Body of pancreas (tissue), 4 donors: ENCODE results near the gene MSI2. TPM values are rescaled to one million over a fixed set of nuclear protein-coding genes. Genes with fewer than 3 reads are reported as not detected.

Source experiments
- ATAC-seq: fragments of 150-250 bp; one replicate; pipeline ENCODE4 v1.9.1; 2016
- DNase-seq, 4 donors: peaks; one replicate each; pipeline ENCODE4 v3.0.0-alpha.2; 2019
- H3K27ac ChIP-seq, 4 donors: fragments of 200-600 bp; sonication (generic); 1 replicate in 3 of 4; 2 replicates in 1 of 4; pipeline versions ENCODE4 v1.5.1 to v1.6.1; 2016 to 2019; ENCODE audit warnings: mild to moderate bottlenecking in 1 of 4, mixed read lengths in 1 of 4, moderate library complexity in 1 of 4
- H3K27me3 ChIP-seq, 2 donors: fragments of 200-600 bp; sonication (generic); one replicate each; pipeline ENCODE4 v1.6.0; 2016; ENCODE audit warnings: mild to moderate bottlenecking in 1 of 2
- H3K36me3 ChIP-seq, 2 donors: fragments of 200-600 bp; sonication (generic); replicated peaks in 1 of 2; 2 replicates each; pipeline ENCODE4 v1.5.1; 2016; ENCODE audit warnings: low read depth in 2 of 2; ENCODE audit not compliant: insufficient read depth in 1 of 2
- H3K4me1 ChIP-seq: fragments of 200-600 bp; sonication (generic); one replicate; pipeline ENCODE4 v1.6.0; 2016
- H3K4me3 ChIP-seq, 2 donors: fragments of 200-600 bp; sonication (generic); 1 replicate in 1 of 2; 2 replicates in 1 of 2; pipeline ENCODE4 v1.5.1; 2016 to 2019
- H3K9me3 ChIP-seq, 3 donors: fragments of 200-600 bp; sonication (generic); 1 replicate in 2 of 3; 2 replicates in 1 of 3; pipeline ENCODE4 v1.5.1; 2016
- POLR2A ChIP-seq, 3 donors: fragments of 450-650 bp; IDR thresholded peaks; one replicate each; pipeline ENCODE4 v1.6.1; 2016; ENCODE audit warnings: antibody characterized with exemption in 3 of 3, mild to moderate bottlenecking in 2 of 3
- WGBS, 2 donors: methylation state at CpG; one replicate each; pipeline ENCODE4 v1.1.5; 2017; 5-methylcytosine and 5-hydroxymethylcytosine counted together
- intact Hi-C: fragments of 100-400 bp; cut with DNase I; formaldehyde crosslinking; loops from one replicate; pipeline ENCODE4 v1.15.1; 2023
- total RNA-seq, 2 donors: library from RNA; depleted of rRNA; stranded (reverse); fragments of >200 nt; gene quantifications; one replicate each; pipeline ENCODE4 v1.1.0, GENCODE V29; 2016
- TF ChIP-seq, protein P1 (sequence below), 7 experiments: fragments of 450-650 bp in 4 of 7; fragments of 200-600 bp in 3 of 7; sonication (generic) in 3 of 7; IDR thresholded peaks; one replicate each; pipeline ENCODE4 v1.5.1; 2016 to 2019; ENCODE audit warnings: antibody characterized with exemption in 7 of 7

The MSI2 gene
- total RNA-seq, 2 donors from 2014 or later = 21.1 to 28.5 TPM

DNA sequence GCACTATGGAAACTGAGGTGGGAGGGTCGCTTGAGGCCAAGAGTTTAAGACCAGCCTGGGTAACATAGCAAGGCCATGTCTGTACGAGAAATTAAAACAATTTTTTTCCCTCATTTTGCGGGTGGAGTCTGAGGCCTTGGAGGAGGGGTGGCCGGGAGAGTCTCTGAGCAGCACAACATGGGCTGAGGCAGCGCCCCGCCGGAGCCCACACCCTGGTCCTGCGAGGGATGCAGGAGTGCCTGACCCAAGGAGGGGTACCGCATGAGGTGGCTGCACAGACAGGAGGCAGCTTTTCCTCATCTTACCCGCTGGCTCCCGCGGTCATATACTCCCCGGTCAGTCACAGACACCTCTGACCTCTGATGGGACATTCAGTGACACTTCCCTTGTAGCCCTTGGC is 67.7 kb downstream of the MSI2 start:
- intact Hi-C loops = no loop called here
- H3K4me1 ChIP-seq = peaks cover 10% of the 10 kb centered on the region
- no peaks in the 10 kb centered on the region for H3K27me3 ChIP-seq
- WGBS, 2 donors = 94 to 97% methylated on average over 13 of the region's 13 CpGs
- no peaks in the 10 kb centered on the region for H3K9me3 ChIP-seq
- TF ChIP-seq, protein P1, sequence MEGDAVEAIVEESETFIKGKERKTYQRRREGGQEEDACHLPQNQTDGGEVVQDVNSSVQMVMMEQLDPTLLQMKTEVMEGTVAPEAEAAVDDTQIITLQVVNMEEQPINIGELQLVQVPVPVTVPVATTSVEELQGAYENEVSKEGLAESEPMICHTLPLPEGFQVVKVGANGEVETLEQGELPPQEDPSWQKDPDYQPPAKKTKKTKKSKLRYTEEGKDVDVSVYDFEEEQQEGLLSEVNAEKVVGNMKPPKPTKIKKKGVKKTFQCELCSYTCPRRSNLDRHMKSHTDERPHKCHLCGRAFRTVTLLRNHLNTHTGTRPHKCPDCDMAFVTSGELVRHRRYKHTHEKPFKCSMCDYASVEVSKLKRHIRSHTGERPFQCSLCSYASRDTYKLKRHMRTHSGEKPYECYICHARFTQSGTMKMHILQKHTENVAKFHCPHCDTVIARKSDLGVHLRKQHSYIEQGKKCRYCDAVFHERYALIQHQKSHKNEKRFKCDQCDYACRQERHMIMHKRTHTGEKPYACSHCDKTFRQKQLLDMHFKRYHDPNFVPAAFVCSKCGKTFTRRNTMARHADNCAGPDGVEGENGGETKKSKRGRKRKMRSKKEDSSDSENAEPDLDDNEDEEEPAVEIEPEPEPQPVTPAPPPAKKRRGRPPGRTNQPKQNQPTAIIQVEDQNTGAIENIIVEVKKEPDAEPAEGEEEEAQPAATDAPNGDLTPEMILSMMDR (IDR thresholded peaks at IDR 0.05) = no peak
- no peak for TF ChIP-seq POLR2A (IDR thresholded peaks at IDR 0.05)
- DNase-seq = no peak
- no peak for ATAC-seq
- H3K4me3 ChIP-seq = no peak overlapping the region
- H3K36me3 ChIP-seq = no peaks in the 10 kb centered on the region
- no peak overlapping the region for H3K27ac ChIP-seq

GRCh38 chr17:57324631-57325030 is 68.3 kb downstream of the MSI2 start:
- ATAC-seq = no peak
- intact Hi-C loops = no loop called here
- no peaks in the 10 kb centered on the region for H3K27me3 ChIP-seq
- no peaks in the 10 kb centered on the region for H3K9me3 ChIP-seq
- TF ChIP-seq, protein P1 (IDR thresholded peaks at IDR 0.05) = no peak
- TF ChIP-seq POLR2A (IDR thresholded peaks at IDR 0.05) = no peak
- peaks cover 10% of the 10 kb centered on the region for H3K4me1 ChIP-seq
- no peak overlapping the region for H3K4me3 ChIP-seq
- DNase-seq = no peak
- H3K36me3 ChIP-seq = no peaks in the 10 kb centered on the region
- no peak overlapping the region for H3K27ac ChIP-seq

DNA sequence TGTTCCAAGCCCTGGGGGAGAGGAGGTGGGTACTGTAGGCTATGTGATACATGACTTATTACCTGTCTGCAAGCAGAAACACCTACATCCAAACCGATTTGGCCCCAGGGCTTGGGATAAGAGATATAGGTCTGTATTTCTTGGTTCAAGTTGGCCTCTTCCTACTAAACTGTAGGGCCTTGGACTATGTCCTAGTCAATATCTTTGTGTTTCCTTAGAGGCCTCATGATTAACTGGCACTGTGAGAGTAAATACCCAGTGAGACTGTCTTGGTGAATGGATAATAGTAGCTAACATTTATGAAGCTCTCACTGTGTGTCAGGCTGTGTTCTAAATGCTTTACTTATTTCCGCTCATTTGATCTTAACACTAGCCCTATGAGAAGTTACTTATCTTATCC is 70.0 kb downstream of the MSI2 start:
- Histone ChIP-seq H3K27me3 (no peaks in the 10 kb centered on the region), H3K27ac (no peak overlapping the region), H3K4me1 (peaks cover 10% of the 10 kb centered on the region), H3K36me3 (no peaks in the 10 kb centered on the region), H3K9me3 (no peaks in the 10 kb centered on the region), H3K4me3 (no peak overlapping the region)
- ATAC-seq (no peak), DNase-seq (no peak)
- intact Hi-C loops = no loop called here
- no peak for TF ChIP-seq POLR2A (IDR thresholded peaks at IDR 0.05)
- TF ChIP-seq, protein P1 (IDR thresholded peaks at IDR 0.05) = no peak
- 53 to 60% methylated on average over 2 of the region's 2 CpGs for WGBS, 2 donors

DNA sequence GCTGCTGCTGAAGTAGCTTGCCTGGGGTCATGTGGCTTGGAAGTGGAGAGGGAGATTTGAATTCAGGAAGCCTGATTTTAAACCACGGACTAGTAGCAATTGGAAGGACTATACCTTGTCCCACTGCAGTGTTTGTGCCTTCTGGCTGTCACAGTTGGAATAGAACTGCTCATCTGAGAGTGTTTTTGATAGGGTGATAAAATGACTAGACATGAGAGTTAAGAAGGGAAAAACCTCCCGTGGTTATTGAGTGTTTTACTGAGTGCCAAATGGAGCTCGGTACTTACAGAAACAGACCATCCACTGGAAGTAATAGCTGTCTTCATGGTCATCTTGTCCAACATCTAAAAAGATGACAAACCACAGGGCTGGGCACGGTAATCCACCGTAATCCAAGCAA is 70.4 kb downstream of the MSI2 start:
- Histone ChIP-seq H3K9me3 (no peaks in the 10 kb centered on the region), H3K4me3 (no peak overlapping the region), H3K36me3 (no peaks in the 10 kb centered on the region), H3K27me3 (no peaks in the 10 kb centered on the region), H3K4me1 (peaks cover 10% of the 10 kb centered on the region), H3K27ac (no peak overlapping the region)
- DNase-seq = no peak
- intact Hi-C loops = no loop called here
- no peak for ATAC-seq
- no peak for TF ChIP-seq POLR2A (IDR thresholded peaks at IDR 0.05)
- TF ChIP-seq, protein P1 (IDR thresholded peaks at IDR 0.05) = no peak
- 87 to 91% methylated on average over 5 of the region's 5 CpGs for WGBS, 2 donors

DNA sequence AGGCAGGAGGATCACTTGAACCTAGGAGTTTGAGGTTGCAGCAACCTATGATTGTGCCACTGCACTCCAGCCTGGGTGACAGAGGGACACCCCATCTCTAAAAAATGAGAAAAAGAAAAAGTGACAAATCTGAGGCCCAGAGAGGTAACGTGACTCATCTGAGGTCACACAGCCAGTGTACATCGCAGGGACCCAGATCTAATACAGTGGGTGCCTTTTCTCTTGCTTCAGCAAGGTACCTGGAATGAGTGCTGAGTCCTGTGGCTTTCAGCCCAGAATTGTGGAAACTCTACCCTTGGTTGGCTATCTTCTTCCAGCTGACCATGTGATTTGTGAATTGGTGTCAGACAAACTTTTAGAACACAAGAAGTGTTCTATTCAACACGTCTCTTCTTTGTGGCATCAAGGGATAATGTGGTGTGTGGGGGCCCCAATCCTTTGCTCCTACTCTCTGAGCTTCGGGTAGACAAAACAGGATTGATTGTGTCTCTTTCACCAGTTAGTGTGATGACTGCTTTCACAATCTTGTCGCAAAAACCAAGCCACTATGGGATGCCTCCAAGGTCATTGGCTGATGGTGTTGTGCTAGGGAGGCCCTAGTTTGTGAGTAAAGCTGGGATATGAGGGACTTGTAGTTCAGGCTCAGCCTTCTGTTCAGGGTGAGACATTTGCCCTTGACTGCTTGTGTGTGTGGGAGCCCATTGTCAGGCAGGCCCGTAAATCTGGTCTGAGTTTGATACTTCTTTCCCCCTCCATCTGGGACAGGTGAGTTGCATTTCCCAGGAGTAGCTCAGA is 71.0 kb downstream of the MSI2 start:
- ATAC-seq (no peak), DNase-seq (no peak)
- TF ChIP-seq, protein P1 (IDR thresholded peaks at IDR 0.05) = no peak
- TF ChIP-seq POLR2A (IDR thresholded peaks at IDR 0.05) = no peak
- Histone ChIP-seq H3K27me3 (no peaks in the 10 kb centered on the region), H3K4me1 (peaks cover 10% of the 10 kb centered on the region), H3K9me3 (no peaks in the 10 kb centered on the region), H3K36me3 (no peaks in the 10 kb centered on the region), H3K4me3 (no peak overlapping the region), H3K27ac (no peak overlapping the region)
- 88 to 89% methylated on average over 6 of the region's 6 CpGs for WGBS, 2 donors
- intact Hi-C loops = no loop called here
